SK-N-SH (cell line): Measurements from ENCODE around the gene UGT2A3. TPM values are rescaled to one million over a fixed set of nuclear protein-coding genes. Genes with fewer than 3 reads are reported as not detected.

Experiments
- CTCF ChIA-PET: fragments of 300-600, 350-600 bp; formaldehyde crosslinking; extraction: SDS; loops from one replicate; lab custom pipeline; 2021; lab: Yijun Ruan, JAX
- POLR2A ChIA-PET: fragments of 350-600 bp; sonication (Branson Sonifier 250); formaldehyde crosslinking; extraction: SDS; loops from one replicate; lab custom pipeline; 2020; ENCODE audit warnings: antibody characterized with exemption, inconsistent platforms; lab: Yijun Ruan, JAX
- DNase-seq: peaks from one replicate; pipeline ENCODE4 v3.0.0; 2012
- H2AFZ ChIP-seq: fragments of 200-600 bp; sonication (generic); 2 replicates; pipeline ENCODE4 v1.8.1; 2016; ENCODE audit warnings: antibody characterized with exemption, mild to moderate bottlenecking, low read depth
- H3F3A ChIP-seq: fragments of 200-600 bp; sonication (generic); replicated peaks from 2 replicates; pipeline ENCODE3; 2016; ENCODE audit warnings: antibody characterized with exemption, mild to moderate bottlenecking; ENCODE audit not compliant: insufficient read depth
- H3K27ac ChIP-seq, 2 experiments: fragments of 200-500 bp in 1 of 2; fragments of 200-600 bp in 1 of 2; sonication (Bioruptor generic) in 1 of 2; sonication (generic), shearing (Covaris generic) in 1 of 2; 2 replicates each; pipeline versions ENCODE4 v1.5.1 to v1.6.1; 2014 to 2016; ENCODE audit warnings: low read depth in 2 of 2, inconsistent platforms in 1 of 2, low read length in 1 of 2, mild to moderate bottlenecking in 1 of 2, mixed read lengths in 1 of 2
- H3K27me3 ChIP-seq: fragments of 200-600 bp; sonication (generic), shearing (Covaris generic); 2 replicates; pipeline ENCODE4 v1.6.1; 2016; ENCODE audit warnings: mixed run types; ENCODE audit not compliant: insufficient read depth
- H3K36me3 ChIP-seq, 2 experiments: fragments of 200-500 bp in 1 of 2; fragments of 200-600 bp in 1 of 2; sonication (Bioruptor generic) in 1 of 2; sonication (generic) in 1 of 2; replicated peaks in 1 of 2; 2 replicates each; pipeline versions ENCODE3 to v1.5.1; 2014 to 2016; ENCODE audit warnings: low read length in 1 of 2, mild to moderate bottlenecking in 1 of 2; ENCODE audit not compliant: insufficient read depth in 2 of 2, control insufficient read depth in 1 of 2
- H3K4me1 ChIP-seq, 2 experiments: fragments of 200-500 bp in 1 of 2; fragments of 200-600 bp in 1 of 2; sonication (Bioruptor generic) in 1 of 2; sonication (generic), shearing (Covaris generic) in 1 of 2; 2 replicates each; pipeline versions ENCODE4 v1.5.1 to v1.6.1; 2014 to 2016; ENCODE audit warnings: low read depth in 1 of 2, low read length in 1 of 2, mixed run types in 1 of 2; ENCODE audit not compliant: insufficient read depth in 2 of 2, control insufficient read depth in 1 of 2
- H3K4me2 ChIP-seq: fragments of 200-600 bp; sonication (generic), shearing (Covaris generic); 2 replicates; pipeline ENCODE4 v1.6.1; 2017; ENCODE audit warnings: mixed run types
- H3K4me3 ChIP-seq, 2 experiments: fragments of 200-500 bp in 1 of 2; fragments of 200-600 bp in 1 of 2; sonication (Bioruptor generic) in 1 of 2; sonication (generic), shearing (Covaris generic) in 1 of 2; 2 replicates each; pipeline versions ENCODE4 v1.5.1 to v1.8.1; 2014 to 2016; ENCODE audit warnings: low read depth in 2 of 2, inconsistent platforms in 1 of 2, low read length in 1 of 2, mild to moderate bottlenecking in 1 of 2, mixed read lengths in 1 of 2, moderate library complexity in 1 of 2
- H3K79me2 ChIP-seq: fragments of 200-600 bp; sonication (generic); 2 replicates; pipeline ENCODE4 v1.8.1; 2017; ENCODE audit warnings: mild to moderate bottlenecking; ENCODE audit not compliant: insufficient read depth
- H3K9ac ChIP-seq: fragments of 200-600 bp; sonication (generic); 2 replicates; pipeline ENCODE4 v1.6.1; 2017; ENCODE audit warnings: mixed run types
- H3K9me2 ChIP-seq: fragments of 200-600 bp; sonication (generic); 2 replicates; pipeline ENCODE4 v1.6.1; 2017; ENCODE audit warnings: mixed run types
- H3K9me3 ChIP-seq: fragments of 200-600 bp; sonication (generic); 2 replicates; pipeline ENCODE4 v1.6.1; 2017; ENCODE audit warnings: mixed run types, mild to moderate bottlenecking, moderate library complexity
- H4K20me1 ChIP-seq: fragments of 200-600 bp; sonication (generic); 2 replicates; pipeline ENCODE4 v1.6.1; 2017; ENCODE audit warnings: mild to moderate bottlenecking, mixed run types; ENCODE audit not compliant: insufficient read depth
- CTCF ChIP-seq: fragments of 200-600 bp; sonication (generic); IDR thresholded peaks from 2 replicates; pipeline ENCODE4 v1.6.1; 2017; ENCODE audit warnings: antibody characterized with exemption, mild to moderate bottlenecking, moderate library complexity
- EZH2phosphoT487 ChIP-seq: fragments of 200-600 bp; sonication (generic); IDR thresholded peaks from 2 replicates; pipeline ENCODE4 v1.6.1; 2017; ENCODE audit warnings: low read depth, mixed run types, mild to moderate bottlenecking, antibody characterized with exemption, moderate library complexity, borderline replicate concordance
- FOXM1 ChIP-seq: IDR thresholded peaks from 2 replicates; pipeline ENCODE4 v1.4.0; 2012; ENCODE audit warnings: low read depth, mild to moderate bottlenecking
- GATA2 ChIP-seq: sonication (generic); formaldehyde crosslinking; IDR thresholded peaks from 2 replicates; pipeline ENCODE4 v1.5.0; 2020; ENCODE audit warnings: mild to moderate bottlenecking, missing genetic modification reagents
- NFIC ChIP-seq: IDR thresholded peaks from 2 replicates; pipeline ENCODE4 v1.4.0; 2012; ENCODE audit warnings: borderline replicate concordance
- NRF1 ChIP-seq: IDR thresholded peaks from 2 replicates; pipeline ENCODE4 v1.6.1; 2012; ENCODE audit warnings: low read depth, mild to moderate bottlenecking, low read length
- PBX3 ChIP-seq: IDR thresholded peaks from 2 replicates; pipeline ENCODE4; 2012
- RXRA ChIP-seq: IDR thresholded peaks from 2 replicates; pipeline ENCODE4 v1.4.0; 2012; ENCODE audit warnings: low read depth, mild to moderate bottlenecking, borderline replicate concordance
- SIN3A ChIP-seq: IDR thresholded peaks from 2 replicates; pipeline ENCODE4 v1.6.1; 2012; ENCODE audit warnings: low read depth, mild to moderate bottlenecking, low read length, moderate library complexity, borderline replicate concordance
- SMC3 ChIP-seq: IDR thresholded peaks from 2 replicates; pipeline ENCODE4 v1.6.1; 2012; ENCODE audit warnings: low read depth, low read length, improper control_type of control experiment
- YY1 ChIP-seq: IDR thresholded peaks from 2 replicates; pipeline ENCODE4 v1.4.0; 2012; ENCODE audit warnings: low read depth, mild to moderate bottlenecking
- ZBTB33 ChIP-seq: IDR thresholded peaks from 2 replicates; pipeline ENCODE4 v1.4.0; 2012; ENCODE audit warnings: low read depth, borderline replicate concordance
- WGBS: methylation state at CpG from one replicate; pipeline ENCODE4 v1.1.6; 2017; ENCODE audit warnings: low lambda C conversion rate; 5-methylcytosine and 5-hydroxymethylcytosine counted together
- polyA plus RNA-seq, 3 experiments: library from polyadenylated mRNA; depleted of rRNA; stranded (reverse); fragments of >200 nt; gene quantifications; 2 replicates each; pipeline ENCODE4 v1.2.3, GENCODE V29; 2012

UGT2A3 gene
- polyA plus RNA-seq, 1 of the 3 experiments (the other 2 are of a cell fraction) = not detected

- CTCF ChIA-PET = no interaction called here
- Histone ChIP-seq H3K9me2 (no peaks in the 10 kb centered on the region), H4K20me1 (no peaks in the 10 kb centered on the region)
- TF ChIP-seq NFIC (no peak), SIN3A (no peak), PBX3 (no peak), CTCF (no peak), ZBTB33 (no peak), RXRA (no peak), NRF1 (no peak), EZH2phosphoT487 (no peak), SMC3 (no peak), YY1 (no peak), GATA2 (no peak), FOXM1 (no peak)
- TF ChIP-seq, all 33 proteins: peak for 0
- no peaks in the 10 kb centered on the region for H3K4me1 ChIP-seq
- no peak overlapping the region for H3K4me3 ChIP-seq
- no peak for DNase-seq
- no peaks in the 10 kb centered on the region for H3K36me3 ChIP-seq
- no peaks in the 10 kb centered on the region for H3K79me2 ChIP-seq
- no peak overlapping the region for H2AFZ ChIP-seq
- H3K9me3 ChIP-seq = no peaks in the 10 kb centered on the region
- WGBS = 9% methylated on average over 1 of the region's 1 CpG
- no peaks in the 10 kb centered on the region for H3K27me3 ChIP-seq
- H3K4me2 ChIP-seq = no peak overlapping the region
- no peak overlapping the region for H3K27ac ChIP-seq
- no peak overlapping the region for H3K9ac ChIP-seq
- no peaks in the 10 kb centered on the region for H3F3A ChIP-seq
- POLR2A ChIA-PET = no interaction called here
These were observed 11.3 kb upstream of the UGT2A3 start for GRCh38 chr4:68962868-68963267.
